ENCODE data around the gene RPGR.

- no peak for TF ChIP-seq CTCF (IDR thresholded peaks at IDR 0.05; ENCODE audit: insufficient read depth, low read length)
- TF ChIP-seq REST (IDR thresholded peaks at IDR 0.05; ENCODE audit: insufficient replicate concordance, low read depth) = no peak
These were observed 44.3 kb upstream of the RPGR start for GRCh38 chrX:38371641-38372040.

Measured in HL-60 (cell line).